K562 (cell line): ENCODE measurements around the gene TMBIM4. TPM values are rescaled to one million over a fixed set of nuclear protein-coding genes. Genes with fewer than 3 reads are reported as not detected.

ENCODE experiments used
- ATAC-seq: fragments of 200-7000 bp; cut with Tn5 transposase; 3 replicates; pipeline ENCODE4 v1.9.1; 2020; ENCODE audit warnings: moderate library complexity
- BruUV-seq: library from RNA; stranded (reverse); fragments of 400-500 nt; replicated peaks from 2 replicates; lab custom pipeline; 2021; lab: Mats Ljungman, UMichigan
- CTCF ChIA-PET: fragments of 300-600 bp; formaldehyde crosslinking; extraction: SDS; loops from one replicate; lab custom pipeline; 2021; ENCODE audit warnings: low intra/inter-chr PET ratio; lab: Yijun Ruan, JAX
- POLR2A ChIA-PET: fragments of 300-600, 350-650 bp; sonication (Branson Sonifier 250); formaldehyde crosslinking; extraction: SDS; loops from one replicate; lab custom pipeline; 2021; ENCODE audit warnings: antibody characterized with exemption, inconsistent platforms; lab: Yijun Ruan, JAX
- DNase-seq, 4 experiments: peaks; one replicate each; pipeline versions ENCODE4 v3.0.0 to v3.0.0-alpha.2; 2011 to 2018; ENCODE audit warnings: low spot score in 3 of 4, mixed read lengths in 3 of 4; ENCODE audit errors: extremely low read depth in 1 of 4
- FAIRE-seq: peaks from 2 replicates; lab custom pipeline; 2011; peaks lifted over from hg19 to GRCh38; lab: Jason Lieb, UNC
- H2AFZ ChIP-seq: 2 replicates; pipeline ENCODE4 v1.6.0; 2011; ENCODE audit warnings: low read depth, low read length, control low read depth, inconsistent platforms
- H3K27ac ChIP-seq: fragments of 200-600 bp; 3 replicates; pipeline ENCODE4 v1.8.0; 2011; ENCODE audit warnings: low read depth, mild to moderate bottlenecking, control low read depth, inconsistent platforms, low read length, moderate library complexity, mixed read lengths; ENCODE audit errors: extremely low read depth
- H3K27me3 ChIP-seq, 2 experiments: fragments of 300-600 bp in 1 of 2; 2 replicates in 1 of 2; 3 replicates in 1 of 2; pipeline versions ENCODE4 v1.6.0 to v1.8.0; 2011; ENCODE audit warnings: inconsistent platforms in 2 of 2, low read length in 2 of 2, mild to moderate bottlenecking in 1 of 2, mixed read lengths in 1 of 2, moderate library complexity in 1 of 2; ENCODE audit not compliant: control insufficient read depth in 2 of 2, insufficient read depth in 2 of 2
- H3K36me3 ChIP-seq: fragments of 300-600 bp; 3 replicates; pipeline ENCODE4 v1.8.0; 2011; ENCODE audit warnings: mild to moderate bottlenecking, low read length, inconsistent platforms; ENCODE audit not compliant: control insufficient read depth, insufficient read depth
- H3K4me1 ChIP-seq, 2 experiments: fragments of 200-600 bp in 1 of 2; replicated peaks in 1 of 2; 2 replicates in 1 of 2; 3 replicates in 1 of 2; pipeline versions ENCODE4 v1.5.1 to v1.8.0; 2011; ENCODE audit warnings: inconsistent platforms in 2 of 2, low read length in 2 of 2, mild to moderate bottlenecking in 1 of 2, mixed read lengths in 1 of 2, moderate library complexity in 1 of 2; ENCODE audit not compliant: control insufficient read depth in 2 of 2, insufficient read depth in 2 of 2
- H3K4me2 ChIP-seq: 2 replicates; pipeline ENCODE4 v1.6.1; 2011; ENCODE audit warnings: low read length, control low read depth, inconsistent platforms, mixed read lengths; ENCODE audit not compliant: insufficient read depth
- H3K4me3 ChIP-seq: fragments of 200-600 bp; sonication (generic), shearing (Covaris generic); 2 replicates; pipeline ENCODE4 v1.5.1; 2016; ENCODE audit warnings: control low read depth, inconsistent platforms
- H3K79me2 ChIP-seq: fragments of 200-600 bp; 3 replicates; pipeline ENCODE4 v1.8.0; 2011; ENCODE audit warnings: low read length, inconsistent platforms; ENCODE audit not compliant: control insufficient read depth, insufficient read depth
- H3K9ac ChIP-seq, 2 experiments: 2 replicates each; pipeline versions ENCODE4 v1.6.0 to v1.6.1; 2011; ENCODE audit warnings: low read depth in 2 of 2, low read length in 2 of 2, control low read depth in 1 of 2, inconsistent platforms in 1 of 2, mild to moderate bottlenecking in 1 of 2, mixed read lengths in 1 of 2; ENCODE audit not compliant: insufficient read depth in 1 of 2
- H3K9me1 ChIP-seq: one replicate; pipeline ENCODE4 v1.6.0; 2011; ENCODE audit warnings: inconsistent platforms, mild to moderate bottlenecking, low read length, moderate library complexity; ENCODE audit not compliant: control insufficient read depth, insufficient read depth
- H3K9me3 ChIP-seq: replicated peaks from 2 replicates; pipeline ENCODE4 v1.5.1; 2011; ENCODE audit warnings: low read depth, low read length, inconsistent platforms; ENCODE audit not compliant: control insufficient read depth, insufficient read depth
- H4K20me1 ChIP-seq: replicated peaks from 2 replicates; pipeline ENCODE4 v1.6.1; 2011; ENCODE audit warnings: low read length, inconsistent platforms, mixed read lengths; ENCODE audit not compliant: control insufficient read depth, insufficient read depth
- BCLAF1 ChIP-seq, 2 experiments: fragments of 450-650 bp in 1 of 2; IDR thresholded peaks; 2 replicates each; pipeline ENCODE4 v1.6.1; 2011 to 2017; ENCODE audit warnings: low read depth in 2 of 2, antibody characterized with exemption in 1 of 2, borderline replicate concordance in 1 of 2, low read length in 1 of 2, mild to moderate bottlenecking in 1 of 2, mixed read lengths in 1 of 2; ENCODE audit not compliant: control insufficient read depth in 1 of 2
- GTF2A2 ChIP-seq: IDR thresholded peaks from 2 replicates; pipeline ENCODE4 v1.6.1; 2016; ENCODE audit warnings: mild to moderate bottlenecking, missing genetic modification characterization, missing compliant biosample characterization
- MIER1 ChIP-seq: fragments of 450-650 bp; IDR thresholded peaks from 2 replicates; pipeline ENCODE4 v1.6.1; 2016; ENCODE audit warnings: antibody characterized with exemption, mild to moderate bottlenecking, low read depth
- SAFB ChIP-seq: fragments of 200-400 bp; formaldehyde crosslinking; IDR thresholded peaks from 2 replicates; pipeline ENCODE4 v1.6.1; 2017; ENCODE audit warnings: low read depth, low read length, borderline replicate concordance
- SMC3 ChIP-seq: conservative IDR thresholded peaks from 2 replicates; pipeline ENCODE4 v1.6.1; 2011; ENCODE audit warnings: low read depth, low read length, improper control_type of control experiment; ENCODE audit not compliant: insufficient read depth
- ZNF707 ChIP-seq: fragments of 250-450 bp; sonication (Bioruptor Pico); conservative IDR thresholded peaks from 2 replicates; pipeline ENCODE4 v1.8.0; 2022; ENCODE audit warnings: inconsistent platforms, mild to moderate bottlenecking, moderate library complexity
- WGBS: fragments of 100-300 bp; shearing (Covaris generic); methylation state at CpG from one replicate; pipeline ENCODE4 v1.1.6; 2016; ENCODE audit warnings: low coverage, mixed read lengths; ENCODE audit not compliant: insufficient coverage; ENCODE audit errors: missing lambda C conversion rate; 5-methylcytosine and 5-hydroxymethylcytosine counted together
- in situ Hi-C: fragments of 300-500 bp; cut with MboI; formaldehyde crosslinking; loops from 4 replicates; pipeline ENCODE4 v1.15.0; 2018; ENCODE audit warnings: inconsistent platforms, mixed read lengths
- intact Hi-C: fragments of 100-400 bp; cut with micrococcal nuclease; formaldehyde crosslinking; loops from 2 replicates; pipeline ENCODE4 v1.14.2; 2022
- polyA plus RNA-seq, 8 experiments: library from polyadenylated mRNA; depleted of rRNA in 4 of 8; stranded (reverse) in 5 of 8; unstranded in 3 of 8; fragments of >200 nt; fragmentation: Nextera tagmentation in 2 of 8; fragmentation: Illumina TruSeq in 1 of 8; extraction: Ambion mirVana in 2 of 8; extraction: Trizol in 1 of 8; gene quantifications; 2 replicates each; pipeline versions ENCODE4 v1.2.1 to v1.2.3, GENCODE V29; 2011 to 2014; ENCODE audit warnings: inconsistent platforms in 1 of 8, missing spikeins in 1 of 8
- total RNA-seq, 7 experiments: library from RNA; depleted of rRNA in 6 of 7; stranded (reverse); fragments of >200 nt in 6 of 7; fragmentation: Illumina TruSeq in 2 of 7; extraction: Trizol in 2 of 7; gene quantifications; 2 replicates each; pipeline versions ENCODE4 v1.2.1 to v1.2.3, GENCODE V29; 2011 to 2021; ENCODE audit warnings: low replicate concordance in 1 of 7
- TF ChIP-seq, protein P1 (sequence below): fragments of 250-450 bp; sonication (Bioruptor Pico); IDR thresholded peaks from 2 replicates; pipeline ENCODE4 v1.9.0; 2021; ENCODE audit warnings: mild to moderate bottlenecking, inconsistent platforms

TMBIM4 gene
- total and polyA plus RNA-seq, 9 of the 15 experiments (the other 6 are each of a cell fraction or from before 2014, with no cell fraction given), result 18.6 to 272 (median 50.0) TPM

- Histone ChIP-seq H3K9ac (no peak overlapping the region), H3K27me3 (peaks cover 29 to 39% of the 10 kb centered on the region in 2 experiments), H3K4me3 (no peak overlapping the region), H3K79me2 (no peaks in the 10 kb centered on the region), H2AFZ (no peak overlapping the region), H4K20me1 (no peaks in the 10 kb centered on the region), H3K4me1 (no peaks in the 10 kb centered on the region), H3K9me3 (no peaks in the 10 kb centered on the region), H3K4me2 (no peak overlapping the region), H3K9me1 (no peaks in the 10 kb centered on the region), H3K27ac (no peak overlapping the region), H3K36me3 (no peaks in the 10 kb centered on the region)
- POLR2A ChIA-PET, result interaction anchor here (1.2 kb wide), 1 partner anchor 16 kb away, joined by 3 read pairs; no protein-coding TSS in a partner anchor
- BruUV-seq, result no TSS peak
- intact Hi-C loops (no loop called here), in situ Hi-C loops (no loop called here)
- no peak for ATAC-seq
- CTCF ChIA-PET, result no interaction called here
- WGBS, result 9% methylated on average over 6 of the region's 6 CpGs
- TF ChIP-seq GTF2A2 (tag), result no peak
- TF ChIP-seq SAFB, result no peak
- TF ChIP-seq ZNF707, result no peak
- TF ChIP-seq, protein P1, sequence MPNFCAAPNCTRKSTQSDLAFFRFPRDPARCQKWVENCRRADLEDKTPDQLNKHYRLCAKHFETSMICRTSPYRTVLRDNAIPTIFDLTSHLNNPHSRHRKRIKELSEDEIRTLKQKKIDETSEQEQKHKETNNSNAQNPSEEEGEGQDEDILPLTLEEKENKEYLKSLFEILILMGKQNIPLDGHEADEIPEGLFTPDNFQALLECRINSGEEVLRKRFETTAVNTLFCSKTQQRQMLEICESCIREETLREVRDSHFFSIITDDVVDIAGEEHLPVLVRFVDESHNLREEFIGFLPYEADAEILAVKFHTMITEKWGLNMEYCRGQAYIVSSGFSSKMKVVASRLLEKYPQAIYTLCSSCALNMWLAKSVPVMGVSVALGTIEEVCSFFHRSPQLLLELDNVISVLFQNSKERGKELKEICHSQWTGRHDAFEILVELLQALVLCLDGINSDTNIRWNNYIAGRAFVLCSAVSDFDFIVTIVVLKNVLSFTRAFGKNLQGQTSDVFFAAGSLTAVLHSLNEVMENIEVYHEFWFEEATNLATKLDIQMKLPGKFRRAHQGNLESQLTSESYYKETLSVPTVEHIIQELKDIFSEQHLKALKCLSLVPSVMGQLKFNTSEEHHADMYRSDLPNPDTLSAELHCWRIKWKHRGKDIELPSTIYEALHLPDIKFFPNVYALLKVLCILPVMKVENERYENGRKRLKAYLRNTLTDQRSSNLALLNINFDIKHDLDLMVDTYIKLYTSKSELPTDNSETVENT, result no peak
- no peak for TF ChIP-seq SMC3
- TF ChIP-seq MIER1, result no peak
- no peak for TF ChIP-seq BCLAF1 (IDR thresholded peaks at IDR 0.05; ENCODE audit: borderline replicate concordance in 1 of 2, control insufficient read depth in 1 of 2, low read depth in 2 of 2, low read length in 1 of 2)
- FAIRE-seq, result no peak
- DNase-seq, result no peak
Measured at GRCh38 chr12:66195242-66195641, 25.4 kb upstream of the TMBIM4 start.
